ENCODE measurements around the gene KIR2DL4. TPM values are rescaled to one million over a fixed set of nuclear protein-coding genes. Genes with fewer than 3 reads are reported as not detected.

The KIR2DL4 gene
- total RNA-seq, 1 experiment from 2014 or later, result not detected

Other genes starting within 250 kb of the KIR2DL4 start
- gene LILRA2, start 229.8 kb upstream of the KIR2DL4 start, total RNA-seq (2014; rRNA removed), result not detected in 2 replicates
- not detected in 2 replicates for gene LILRA1, start 210.0 kb upstream of the KIR2DL4 start, total RNA-seq (2014; rRNA removed)
- gene LILRB1, start 173.1 kb upstream of the KIR2DL4 start, total RNA-seq (2014; rRNA removed), result not detected in 2 replicates
- gene LILRB4, start 140.6 kb upstream of the KIR2DL4 start, total RNA-seq (2014; rRNA removed), result not detected in 2 replicates
- not detected in 2 replicates for gene KIR3DL3, start 79.2 kb upstream of the KIR2DL4 start, total RNA-seq (2014; rRNA removed)
- not detected in 2 replicates for gene KIR2DL3, start 65.1 kb upstream of the KIR2DL4 start, total RNA-seq (2014; rRNA removed)
- not detected in 2 replicates for gene KIR2DL1, start 33.8 kb upstream of the KIR2DL4 start, total RNA-seq (2014; rRNA removed)
- gene KIR3DL1, start 12.9 kb downstream of the KIR2DL4 start, total RNA-seq (2014; rRNA removed), result not detected in 2 replicates
- gene KIR2DS4, start 29.1 kb downstream of the KIR2DL4 start, total RNA-seq (2014; rRNA removed), result not detected in 2 replicates
- not detected in 2 replicates for gene KIR3DL2, start 46.8 kb downstream of the KIR2DL4 start, total RNA-seq (2014; rRNA removed)
- gene FCAR, start 70.6 kb downstream of the KIR2DL4 start, total RNA-seq (2014; rRNA removed), result not detected in 2 replicates
- not detected in 2 replicates for gene NCR1, start 102.5 kb downstream of the KIR2DL4 start, total RNA-seq (2014; rRNA removed)
- not detected in 2 replicates for gene NLRP7, start 143.9 kb downstream of the KIR2DL4 start, total RNA-seq (2014; rRNA removed)
- gene NLRP2, start 162.8 kb downstream of the KIR2DL4 start, total RNA-seq (2014; rRNA removed), result not detected in 2 replicates
- gene GP6, start 234.7 kb downstream of the KIR2DL4 start, total RNA-seq (2014; rRNA removed), result not detected in 2 replicates